Jurkat, Clone E6-1 (cell line): ENCODE results near the gene GPC6.

Source experiments
- DNase-seq: peaks from one replicate; pipeline ENCODE4 v3.0.0-alpha.2; 2011; ENCODE audit warnings: low read depth, low spot score
- H3K4me3 ChIP-seq: 2 replicates; pipeline ENCODE4 v1.5.1; 2011; ENCODE audit warnings: mild to moderate bottlenecking, low read length, control low read depth, moderate library complexity

GPC6 gene

GRCh38 chr13:94119360-94119936 lies 892.8 kb downstream of the GPC6 start:
- no peak for DNase-seq
- H3K4me3 ChIP-seq: no peak overlapping the region

- DNase-seq: no peak
- no peak overlapping the region for H3K4me3 ChIP-seq
Observed at GRCh38 chr13:94120878-94121277, 894.3 kb downstream of the GPC6 start.

- H3K4me3 ChIP-seq: no peak overlapping the region
- no peak for DNase-seq
Observed at GRCh38 chr13:94121686-94122085, 895.1 kb downstream of the GPC6 start.

GRCh38 chr13:94122300-94122915 lies 895.8 kb downstream of the GPC6 start:
- DNase-seq: no peak
- H3K4me3 ChIP-seq: no peak overlapping the region

- no peak for DNase-seq
- no peak overlapping the region for H3K4me3 ChIP-seq
Observed at GRCh38 chr13:94123557-94123956, 897.0 kb downstream of the GPC6 start.

GRCh38 chr13:94128430-94128829 lies 901.8 kb downstream of the GPC6 start:
- H3K4me3 ChIP-seq: no peak overlapping the region
- no peak for DNase-seq

- DNase-seq: no peak
- H3K4me3 ChIP-seq: no peak overlapping the region
Observed at GRCh38 chr13:94129490-94129894, 902.9 kb downstream of the GPC6 start.

- H3K4me3 ChIP-seq: no peak overlapping the region
- no peak for DNase-seq
Observed at GRCh38 chr13:94138831-94139230, 912.2 kb downstream of the GPC6 start.

- no peak overlapping the region for H3K4me3 ChIP-seq
- no peak for DNase-seq
Observed at GRCh38 chr13:94139393-94139995, 912.9 kb downstream of the GPC6 start.

- H3K4me3 ChIP-seq: no peak overlapping the region
- no peak for DNase-seq
Observed at GRCh38 chr13:94140027-94140426, 913.4 kb downstream of the GPC6 start.

- no peak for DNase-seq
Observed at GRCh38 chr13:94140511-94140910, 913.9 kb downstream of the GPC6 start.

GRCh38 chr13:94143624-94144350 lies 917.2 kb downstream of the GPC6 start:
- DNase-seq: no peak

More at GRCh38 chr13:94140511-94140910, 913.9 kb downstream of the GPC6 start:
- no peak overlapping the region for H3K4me3 ChIP-seq

GRCh38 chr13:94145966-94146365 lies 919.4 kb downstream of the GPC6 start:
- no peak for DNase-seq
- H3K4me3 ChIP-seq: no peak overlapping the region

More at GRCh38 chr13:94143624-94144350, 917.2 kb downstream of the GPC6 start:
- H3K4me3 ChIP-seq: no peak overlapping the region

GRCh38 chr13:94153586-94153985 lies 927.0 kb downstream of the GPC6 start:
- H3K4me3 ChIP-seq: no peak overlapping the region
- DNase-seq: no peak

- no peak for DNase-seq
- no peak overlapping the region for H3K4me3 ChIP-seq
Observed at GRCh38 chr13:94154367-94154766, 927.8 kb downstream of the GPC6 start.

- no peak overlapping the region for H3K4me3 ChIP-seq
- DNase-seq: no peak
Observed at GRCh38 chr13:94157705-94158218, 931.2 kb downstream of the GPC6 start.

GRCh38 chr13:94160875-94161274 lies 934.3 kb downstream of the GPC6 start:
- no peak overlapping the region for H3K4me3 ChIP-seq
- no peak for DNase-seq

GRCh38 chr13:94162289-94162688 lies 935.7 kb downstream of the GPC6 start:
- no peak for DNase-seq

GRCh38 chr13:94163535-94163934 lies 936.9 kb downstream of the GPC6 start:
- no peak overlapping the region for H3K4me3 ChIP-seq
- DNase-seq: no peak

More at GRCh38 chr13:94162289-94162688, 935.7 kb downstream of the GPC6 start:
- H3K4me3 ChIP-seq: no peak overlapping the region
